Hepatocyte (in vitro differentiated cells): Measurements from ENCODE around the gene ZNF462. TPM values are rescaled to one million over a fixed set of nuclear protein-coding genes. Genes with fewer than 3 reads are reported as not detected.
"Not testable (repeated sequence)": the region's sequence is repeated elsewhere in the genome, so short reads cannot be mapped to it uniquely, and the experiment has no call there.

Experiments used
- DNase-seq: peaks from one replicate; pipeline ENCODE4 v3.0.0-alpha.2; 2016; ENCODE audit warnings: low spot score
- H2AFZ ChIP-seq: fragments of 200-600 bp; sonication (generic); 2 replicates; pipeline ENCODE4 v1.6.0; 2016; ENCODE audit warnings: antibody characterized with exemption, mild to moderate bottlenecking
- H3K27ac ChIP-seq: fragments of 200-600 bp; sonication (generic); 2 replicates; pipeline ENCODE4 v1.5.1; 2016; ENCODE audit warnings: mild to moderate bottlenecking
- H3K27me3 ChIP-seq: fragments of 200-600 bp; sonication (generic); 2 replicates; pipeline ENCODE4 v1.6.1; 2016
- H3K36me3 ChIP-seq: fragments of 200-600 bp; sonication (generic); replicated peaks from 2 replicates; pipeline ENCODE4 v1.5.1; 2016; ENCODE audit warnings: low read depth; ENCODE audit not compliant: insufficient read depth
- H3K4me1 ChIP-seq: fragments of 200-600 bp; sonication (generic); 2 replicates; pipeline ENCODE4 v1.5.1; 2016; ENCODE audit warnings: mild to moderate bottlenecking, moderate library complexity; ENCODE audit not compliant: insufficient read depth
- H3K4me2 ChIP-seq: fragments of 200-600 bp; sonication (generic); 2 replicates; pipeline ENCODE4 v1.6.0; 2016
- H3K4me3 ChIP-seq: fragments of 200-600 bp; sonication (generic); 2 replicates; pipeline ENCODE4 v1.5.1; 2016; ENCODE audit warnings: mild to moderate bottlenecking
- H3K79me2 ChIP-seq: fragments of 200-600 bp; sonication (generic); 2 replicates; pipeline ENCODE4 v1.6.0; 2017; ENCODE audit warnings: mild to moderate bottlenecking
- H3K9me2 ChIP-seq: fragments of 200-600 bp; sonication (generic); replicated peaks from 2 replicates; pipeline ENCODE4 v1.6.0; 2017; ENCODE audit warnings: mild to moderate bottlenecking; ENCODE audit not compliant: insufficient read depth
- H3K9me3 ChIP-seq: fragments of 200-600 bp; sonication (generic); 2 replicates; pipeline ENCODE4 v1.5.1; 2016; ENCODE audit warnings: low read depth, mild to moderate bottlenecking
- H4K20me1 ChIP-seq: fragments of 200-600 bp; sonication (generic); 2 replicates; pipeline ENCODE4 v1.6.0; 2016; ENCODE audit warnings: mild to moderate bottlenecking; ENCODE audit not compliant: insufficient read depth, poor library complexity, severe bottlenecking
- CTCF ChIP-seq: fragments of 200-600 bp; sonication (generic); IDR thresholded peaks from 2 replicates; pipeline ENCODE4 v1.5.1; 2016; ENCODE audit warnings: antibody characterized with exemption, mild to moderate bottlenecking; ENCODE audit not compliant: poor library complexity
- EZH2 ChIP-seq: fragments of 200-600 bp; sonication (generic); IDR thresholded peaks from 2 replicates; pipeline ENCODE4 v1.6.1; 2016; ENCODE audit warnings: antibody characterized with exemption, mild to moderate bottlenecking, borderline replicate concordance
- EZH2phosphoT487 ChIP-seq: fragments of 200-600 bp; sonication (generic); IDR thresholded peaks from one replicate; pipeline ENCODE4 v1.6.1; 2018; ENCODE audit warnings: antibody characterized with exemption, mild to moderate bottlenecking, low read depth, moderate library complexity; ENCODE audit not compliant: unreplicated experiment, severe bottlenecking
- WGBS: methylation state at CpG from one replicate; pipeline ENCODE4 v1.1.6; 2016; ENCODE audit warnings: low lambda C conversion rate; ENCODE audit errors: missing lambda C conversion rate; 5-methylcytosine and 5-hydroxymethylcytosine counted together
- polyA plus RNA-seq: library from polyadenylated mRNA; unstranded; fragments of >200 nt; fragmentation: Nextera tagmentation; extraction: Ambion mirVana; gene quantifications from 2 replicates; pipeline ENCODE4 v1.2.1, GENCODE V29; 2016
- total RNA-seq: library from RNA; depleted of rRNA; stranded (reverse); fragments of >200 nt; gene quantifications from 2 replicates; pipeline ENCODE4 v1.2.3, GENCODE V29; 2014

ZNF462 gene
- total and polyA plus RNA-seq, 2 experiments from 2014 or later = 7.8 to 27.5 TPM

GRCh38 chr9:106846307-106846706, 16.7 kb upstream of the ZNF462 start:
- H3K9me2 ChIP-seq = no peaks in the 10 kb centered on the region
- H3K4me3 ChIP-seq = no peak overlapping the region
- TF ChIP-seq CTCF = no peak
- no peak for TF ChIP-seq EZH2phosphoT487
- TF ChIP-seq EZH2 = no peak
- no peaks in the 10 kb centered on the region for H3K79me2 ChIP-seq
- no peaks in the 10 kb centered on the region for H3K4me1 ChIP-seq
- 64% methylated on average over 1 of the region's 1 CpG for WGBS
- H4K20me1 ChIP-seq = no peaks in the 10 kb centered on the region
- H3K36me3 ChIP-seq = no peaks in the 10 kb centered on the region
- no peak overlapping the region for H3K4me2 ChIP-seq
- no peak overlapping the region for H3K27ac ChIP-seq
- no peak for DNase-seq
- H3K27me3 ChIP-seq = no peaks in the 10 kb centered on the region
- H3K9me3 ChIP-seq = no peaks in the 10 kb centered on the region
- no peak overlapping the region for H2AFZ ChIP-seq

- 92% methylated on average over 2 of the region's 2 CpGs for WGBS
- H4K20me1 ChIP-seq = no peaks in the 10 kb centered on the region
- TF ChIP-seq EZH2 (no peak), EZH2phosphoT487 (no peak), CTCF (no peak)
- H3K4me1 ChIP-seq = no peaks in the 10 kb centered on the region
- H3K36me3 ChIP-seq = no peaks in the 10 kb centered on the region
- no peaks in the 10 kb centered on the region for H3K9me2 ChIP-seq
- H3K9me3 ChIP-seq = no peaks in the 10 kb centered on the region
- DNase-seq = no peak
- no peaks in the 10 kb centered on the region for H3K27me3 ChIP-seq
- H3K27ac ChIP-seq = no peak overlapping the region
- no peak overlapping the region for H2AFZ ChIP-seq
- no peak overlapping the region for H3K4me2 ChIP-seq
- H3K4me3 ChIP-seq = no peak overlapping the region
- no peaks in the 10 kb centered on the region for H3K79me2 ChIP-seq
Observed at GRCh38 chr9:106846857-106847256, 16.1 kb upstream of the ZNF462 start.

GRCh38 chr9:106851640-106852039, 11.3 kb upstream of the ZNF462 start:
- not testable (repeated sequence) for H3K27ac ChIP-seq, H4K20me1 ChIP-seq, H3K36me3 ChIP-seq, DNase-seq, H2AFZ ChIP-seq, H3K9me2 ChIP-seq, H3K4me2 ChIP-seq, H3K4me3 ChIP-seq, H3K4me1 ChIP-seq, H3K27me3 ChIP-seq, H3K79me2 ChIP-seq, H3K9me3 ChIP-seq
- 94% methylated on average over 8 of the region's 8 CpGs for WGBS

- TF ChIP-seq CTCF = no peak
- no peak for TF ChIP-seq EZH2phosphoT487
- TF ChIP-seq EZH2 = no peak
- Histone ChIP-seq H3K4me3 (no peak overlapping the region), H3K27me3 (no peaks in the 10 kb centered on the region), H3K79me2 (peaks cover 4% of the 10 kb centered on the region), H3K27ac (no peak overlapping the region), H2AFZ (no peak overlapping the region), H3K4me2 (no peak overlapping the region), H3K9me2 (no peaks in the 10 kb centered on the region), H3K4me1 (no peaks in the 10 kb centered on the region), H3K9me3 (no peaks in the 10 kb centered on the region), H4K20me1 (no peaks in the 10 kb centered on the region), H3K36me3 (no peaks in the 10 kb centered on the region)
- WGBS = 100% methylated on average over 3 of the region's 3 CpGs
- no peak for DNase-seq
Observed at GRCh38 chr9:106857811-106858470, 5.0 kb upstream of the ZNF462 start.
